Peyer's patch (tissue), 4 donors: ENCODE results near the gene MYO1B. TPM values are rescaled to one million over a fixed set of nuclear protein-coding genes. Genes with fewer than 3 reads are reported as not detected.

Experiments
- DNase-seq, 3 donors: peaks; one replicate each; pipeline ENCODE4 v3.0.0-alpha.2; 2017 to 2019
- H3K27ac ChIP-seq, 4 donors: fragments of 200-600 bp; sonication (generic); one replicate each; pipeline ENCODE4 v1.5.1; 2016 to 2019
- H3K27me3 ChIP-seq, 2 donors: fragments of 200-600 bp; sonication (generic); one replicate each; pipeline ENCODE4 v1.5.1; 2019
- H3K36me3 ChIP-seq, 3 donors: fragments of 200-600 bp; sonication (generic); one replicate each; pipeline ENCODE4 v1.5.1; 2016 to 2019
- H3K4me1 ChIP-seq, 4 donors: fragments of 200-600 bp; sonication (generic); one replicate each; pipeline ENCODE4 v1.5.1; 2016 to 2019
- H3K4me3 ChIP-seq, 4 donors: fragments of 200-600 bp; sonication (generic); 1 replicate in 3 of 4; 2 replicates in 1 of 4; pipeline ENCODE4 v1.5.1; 2016 to 2019; ENCODE audit warnings: mild to moderate bottlenecking in 1 of 4
- H3K9me3 ChIP-seq, 4 donors: fragments of 200-600 bp; sonication (generic); one replicate each; pipeline ENCODE4 v1.5.1; 2016 to 2019; ENCODE audit warnings: mild to moderate bottlenecking in 1 of 4
- CTCF ChIP-seq, 6 experiments: fragments of 450-650 bp in 4 of 6; fragments of 200-600 bp in 2 of 6; sonication (generic) in 1 of 6; IDR thresholded peaks; one replicate each; pipeline ENCODE4 v1.5.1; 2017 to 2019; ENCODE audit warnings: antibody characterized with exemption in 6 of 6, mild to moderate bottlenecking in 3 of 6, moderate library complexity in 1 of 6
- POLR2A ChIP-seq, 2 donors: fragments of 450-650 bp; IDR thresholded peaks; one replicate each; pipeline ENCODE4 v1.5.1; 2017; ENCODE audit warnings: antibody characterized with exemption in 2 of 2, mild to moderate bottlenecking in 2 of 2, moderate library complexity in 2 of 2
- total RNA-seq, 4 donors: library from RNA; depleted of rRNA; stranded (reverse); fragments of >200 nt; gene quantifications; one replicate each; pipeline ENCODE4 v1.1.0, GENCODE V29; 2016

Gene MYO1B
- total RNA-seq, 4 donors from 2014 or later: 13.1 to 25.5 (median 19.4) TPM

GRCh38 chr2:191439481-191439880, 194.3 kb downstream of the MYO1B start:
- no peak overlapping the region for H3K27ac ChIP-seq
- DNase-seq: no peak

DNA sequence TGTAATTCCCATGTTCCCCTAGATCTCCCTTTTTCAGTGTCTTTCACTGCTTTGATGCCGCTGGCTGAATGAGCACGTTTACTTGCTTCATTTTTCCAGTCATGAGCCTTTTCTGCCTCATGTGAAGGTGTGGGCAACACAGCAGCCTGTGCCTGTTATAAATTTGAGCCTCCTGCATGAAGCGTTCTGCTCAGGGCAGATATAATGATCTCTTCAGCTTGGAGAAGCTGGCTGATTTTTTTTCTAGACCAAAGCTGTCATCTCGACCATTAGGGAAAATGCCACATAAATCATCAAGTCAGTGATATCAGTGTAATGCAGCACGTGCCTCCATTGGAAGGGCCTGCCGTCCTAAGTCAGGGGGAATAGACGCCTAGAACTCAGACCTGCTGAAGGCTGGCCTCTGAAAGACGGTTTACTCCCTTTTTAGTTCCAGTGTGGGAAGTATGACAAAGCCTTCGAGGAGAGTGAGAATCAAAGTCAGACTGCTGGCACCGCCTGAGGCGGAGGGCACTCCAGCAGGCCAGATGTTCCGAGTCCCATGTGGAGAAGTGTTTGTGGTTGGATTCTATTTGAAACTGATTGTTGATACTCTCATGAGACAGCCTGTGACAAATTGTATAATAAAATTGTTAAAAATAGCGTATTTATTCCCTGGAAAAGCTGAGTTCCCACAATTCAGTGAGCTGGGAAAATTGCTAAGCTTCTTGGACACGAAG, 196.5 kb downstream of the MYO1B start:
- Histone ChIP-seq H3K36me3 (no peaks in the 10 kb centered on the region), H3K27me3 (no peaks in the 10 kb centered on the region), H3K9me3 (no peaks in the 10 kb centered on the region), H3K4me1 (no peaks in the 10 kb centered on the region), H3K27ac (no peak overlapping the region), H3K4me3 (no peak overlapping the region)
- no peak for DNase-seq
- no peak for TF ChIP-seq CTCF (IDR thresholded peaks at IDR 0.05)
- TF ChIP-seq POLR2A (IDR thresholded peaks at IDR 0.05): no peak

More at GRCh38 chr2:191439481-191439880, 194.3 kb downstream of the MYO1B start:
- no peak overlapping the region for H3K4me3 ChIP-seq
- H3K4me1 ChIP-seq: no peaks in the 10 kb centered on the region
- H3K36me3 ChIP-seq: no peaks in the 10 kb centered on the region
- no peaks in the 10 kb centered on the region for H3K9me3 ChIP-seq
- TF ChIP-seq CTCF (IDR thresholded peaks at IDR 0.05): no peak
- TF ChIP-seq POLR2A (IDR thresholded peaks at IDR 0.05): no peak
- H3K27me3 ChIP-seq: no peaks in the 10 kb centered on the region

DNA sequence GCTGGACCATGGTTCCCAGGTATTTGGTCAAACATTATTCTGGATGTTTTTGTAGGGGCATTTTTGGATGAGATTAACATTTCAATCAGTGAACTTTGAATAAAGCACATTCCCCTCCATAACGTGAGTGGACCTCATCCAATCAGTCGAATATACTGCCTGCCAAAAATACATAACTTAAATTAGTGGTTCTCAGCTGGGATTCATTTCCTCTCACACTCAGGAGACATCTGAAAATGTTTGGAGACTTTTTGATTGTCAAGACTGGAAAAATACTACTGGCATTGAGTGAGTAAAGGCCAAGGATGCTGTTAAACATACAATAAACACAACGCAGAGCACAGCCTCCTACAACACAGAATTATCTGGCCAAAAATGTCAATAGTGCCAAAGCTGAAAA, 198.2 kb downstream of the MYO1B start:
- Histone ChIP-seq H3K4me1 (no peaks in the 10 kb centered on the region), H3K27ac (no peak overlapping the region), H3K27me3 (no peaks in the 10 kb centered on the region), H3K4me3 (no peak overlapping the region), H3K9me3 (no peaks in the 10 kb centered on the region), H3K36me3 (no peaks in the 10 kb centered on the region)
- no peak for DNase-seq
- no peak for TF ChIP-seq CTCF (IDR thresholded peaks at IDR 0.05)
- no peak for TF ChIP-seq POLR2A (IDR thresholded peaks at IDR 0.05)

- Histone ChIP-seq H3K9me3 (no peaks in the 10 kb centered on the region), H3K27me3 (no peaks in the 10 kb centered on the region), H3K27ac (no peak overlapping the region), H3K4me3 (no peak overlapping the region), H3K36me3 (no peaks in the 10 kb centered on the region), H3K4me1 (no peaks in the 10 kb centered on the region)
- TF ChIP-seq CTCF (IDR thresholded peaks at IDR 0.05) (no peak), POLR2A (IDR thresholded peaks at IDR 0.05) (no peak)
- DNase-seq: no peak
Measured at GRCh38 chr2:191446910-191447309, 201.7 kb downstream of the MYO1B start.

DNA sequence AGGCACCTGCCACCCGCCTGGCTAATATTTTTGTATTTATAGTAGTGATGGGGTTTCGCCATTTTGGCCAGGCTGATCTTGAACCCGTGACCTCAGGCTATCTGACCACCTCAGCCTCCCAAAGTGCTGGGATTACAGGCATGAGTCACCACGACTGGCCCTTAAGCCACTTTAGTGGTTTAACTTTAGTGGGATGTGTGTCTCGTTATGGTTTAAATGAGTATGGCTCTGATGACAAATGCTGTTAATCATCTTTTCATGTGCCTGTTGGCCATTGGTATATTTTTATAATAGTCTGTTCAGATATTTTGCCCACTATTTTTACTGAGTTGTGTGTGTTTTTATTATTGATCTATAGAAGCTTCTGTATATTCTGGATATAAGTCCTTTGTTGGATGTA, 205.9 kb downstream of the MYO1B start:
- no peaks in the 10 kb centered on the region for H3K4me1 ChIP-seq
- H3K27me3 ChIP-seq: no peaks in the 10 kb centered on the region
- H3K27ac ChIP-seq: no peak overlapping the region
- no peaks in the 10 kb centered on the region for H3K36me3 ChIP-seq
- TF ChIP-seq POLR2A (IDR thresholded peaks at IDR 0.05) (no peak), CTCF (IDR thresholded peaks at IDR 0.05) (no peak)
- no peaks in the 10 kb centered on the region for H3K9me3 ChIP-seq
- no peak for DNase-seq
- no peak overlapping the region for H3K4me3 ChIP-seq
